ENCODE measurements around the gene ILDR1. TPM values are rescaled to one million over a fixed set of nuclear protein-coding genes. Genes with fewer than 3 reads are reported as not detected.
A peak's percentile ranks its signal among the peaks of the same experiment; 100 is the strongest.

ILDR1 gene
- total RNA-seq, 1 donor from 2014 or later = not detected

DNA sequence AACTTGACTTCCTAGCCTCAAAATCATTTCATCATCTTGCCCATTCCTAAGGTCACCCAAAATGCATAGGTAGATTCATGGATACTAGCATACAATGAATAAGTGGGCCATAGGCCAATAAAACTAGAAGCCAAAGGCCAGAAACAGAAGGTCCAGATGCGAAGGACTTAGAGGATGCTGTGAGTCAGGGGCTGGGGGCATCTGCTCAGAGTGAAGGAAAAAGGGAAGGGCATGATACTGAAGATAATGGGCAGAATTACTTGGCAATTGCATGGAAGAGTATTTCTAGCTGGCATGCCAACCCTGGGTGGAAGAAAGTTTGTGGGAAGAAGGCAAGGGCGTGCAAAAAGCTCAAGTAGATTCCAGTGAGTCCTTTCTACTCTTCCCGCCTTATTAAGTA is 27.5 kb downstream of the ILDR1 start:
- no peaks in the 10 kb centered on the region for H3K27me3 Mint-ChIP-seq (ENCODE audit: low read depth)
- H3K4me1 Mint-ChIP-seq = no peaks in the 10 kb centered on the region
- TF ChIP-seq CTCF (conservative IDR thresholded peaks at IDR 0.05) = no peak
- no peaks in the 10 kb centered on the region for H3K36me3 Mint-ChIP-seq (ENCODE audit: low read depth)
- no peak for DNase-seq (ENCODE audit: low read depth, low spot score)
- no peak overlapping the region for H3K27ac Mint-ChIP-seq (ENCODE audit: unreplicated experiment)
- no peak overlapping the region for H3K4me3 Mint-ChIP-seq
- no peaks in the 10 kb centered on the region for H3K9me3 Mint-ChIP-seq

DNA sequence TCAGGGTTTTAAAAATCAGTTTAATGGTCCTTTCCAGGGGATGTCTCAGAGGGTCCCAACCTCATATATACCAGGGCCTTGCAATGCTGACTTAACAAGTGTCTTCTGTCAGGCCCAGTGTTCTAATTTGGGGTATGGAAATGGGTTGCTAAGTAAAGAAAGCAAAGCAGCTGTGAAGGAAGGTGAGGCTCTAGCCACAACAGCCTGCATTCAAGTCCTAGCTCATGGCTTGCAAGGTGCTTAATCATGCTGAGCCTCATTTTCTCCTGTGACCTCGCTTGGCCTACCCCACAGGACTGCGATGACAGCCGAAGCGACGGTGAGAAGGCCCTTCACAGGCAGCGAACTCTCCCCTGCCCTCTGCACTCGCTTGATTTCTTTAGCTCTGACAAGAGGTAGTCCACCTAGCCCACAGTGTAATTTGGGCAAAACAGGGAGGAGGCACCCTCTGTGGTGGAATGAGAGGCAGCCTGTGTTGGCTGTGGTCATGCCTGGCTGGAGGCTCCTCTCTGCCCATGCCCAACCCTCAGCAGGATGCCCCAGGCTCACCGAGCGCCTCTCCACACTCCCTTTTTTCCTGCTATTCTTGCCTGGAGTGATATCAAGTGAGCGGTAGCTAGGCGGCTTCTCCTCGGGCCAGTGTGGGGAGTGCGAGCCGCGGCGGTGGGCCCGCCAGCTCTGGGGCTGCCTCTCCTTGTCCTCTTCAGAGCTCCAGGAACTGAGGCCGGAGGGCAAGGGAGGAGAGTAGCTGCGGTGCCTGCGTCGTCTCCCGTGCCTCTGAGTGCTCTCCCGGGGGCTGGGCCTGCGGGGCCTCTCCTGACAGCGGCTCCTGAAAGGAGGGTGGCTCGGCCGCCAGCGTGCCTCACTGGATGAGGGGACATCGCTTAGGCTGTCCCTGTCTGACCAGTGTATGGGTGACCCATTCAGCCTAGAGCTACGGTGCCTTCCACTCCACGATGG is 29.2 kb downstream of the ILDR1 start:
- no peaks in the 10 kb centered on the region for H3K27me3 Mint-ChIP-seq (ENCODE audit: low read depth)
- DNase-seq (ENCODE audit: low read depth, low spot score) = no peak
- H3K36me3 Mint-ChIP-seq (ENCODE audit: low read depth) = no peaks in the 10 kb centered on the region
- no peak overlapping the region for H3K4me3 Mint-ChIP-seq
- H3K4me1 Mint-ChIP-seq = no peaks in the 10 kb centered on the region
- TF ChIP-seq CTCF (conservative IDR thresholded peaks at IDR 0.05) = no peak
- H3K27ac Mint-ChIP-seq (ENCODE audit: unreplicated experiment) = peak overlapping the region; percentile 52
- H3K9me3 Mint-ChIP-seq = no peaks in the 10 kb centered on the region

DNA sequence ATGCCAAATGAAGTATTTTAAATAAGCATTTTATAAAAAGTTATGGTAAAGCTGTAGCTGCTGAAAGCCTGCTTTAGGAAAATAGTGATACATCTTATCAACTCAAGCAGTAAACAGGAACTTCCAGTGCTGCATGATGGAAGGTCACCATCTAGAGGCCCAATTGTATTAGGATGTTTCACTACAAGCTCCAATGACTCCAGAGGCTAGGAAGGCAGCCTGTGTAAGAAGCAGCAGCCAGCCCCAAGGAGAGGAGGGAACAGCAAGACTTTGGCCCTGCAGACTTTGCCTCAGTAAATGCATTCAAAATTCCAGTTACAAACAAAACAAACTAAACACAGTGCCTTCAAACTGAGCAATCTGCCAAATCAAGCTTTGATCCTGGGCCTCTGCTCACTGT is 32.1 kb downstream of the ILDR1 start:
- H3K27me3 Mint-ChIP-seq (ENCODE audit: low read depth) = no peaks in the 10 kb centered on the region
- H3K4me1 Mint-ChIP-seq = no peaks in the 10 kb centered on the region
- no peaks in the 10 kb centered on the region for H3K9me3 Mint-ChIP-seq
- no peak for DNase-seq (ENCODE audit: low read depth, low spot score)
- no peaks in the 10 kb centered on the region for H3K36me3 Mint-ChIP-seq (ENCODE audit: low read depth)
- no peak overlapping the region for H3K4me3 Mint-ChIP-seq
- H3K27ac Mint-ChIP-seq (ENCODE audit: unreplicated experiment) = no peak overlapping the region
- no peak for TF ChIP-seq CTCF (conservative IDR thresholded peaks at IDR 0.05)

DNA sequence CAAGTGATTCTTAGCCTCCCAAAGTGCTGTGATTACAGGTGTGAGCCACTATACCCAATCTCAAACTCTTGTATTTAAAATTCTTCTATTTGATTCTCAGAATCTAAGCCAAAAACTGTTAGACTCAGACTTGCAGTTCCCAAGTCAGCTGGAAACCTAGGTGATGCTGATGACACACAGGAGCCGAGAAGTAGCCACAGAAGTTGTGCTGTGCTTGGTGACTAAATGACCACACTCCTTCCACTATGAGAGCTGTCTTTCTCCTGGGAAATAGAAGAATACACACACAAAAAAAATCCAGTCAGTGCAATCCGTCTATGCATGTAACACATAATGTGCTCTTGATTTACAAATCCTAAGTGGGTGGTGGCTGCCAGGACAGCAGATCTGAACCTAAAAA is 33.9 kb downstream of the ILDR1 start:
- Mint-ChIP-seq H3K27me3 (ENCODE audit: low read depth) (no peaks in the 10 kb centered on the region), H3K27ac (ENCODE audit: unreplicated experiment) (no peak overlapping the region), H3K4me1 (no peaks in the 10 kb centered on the region), H3K9me3 (peaks cover 6% of the 10 kb centered on the region), H3K36me3 (ENCODE audit: low read depth) (peaks cover 8% of the 10 kb centered on the region), H3K4me3 (no peak overlapping the region)
- no peak for DNase-seq (ENCODE audit: low read depth, low spot score)
- no peak for TF ChIP-seq CTCF (conservative IDR thresholded peaks at IDR 0.05)

DNA sequence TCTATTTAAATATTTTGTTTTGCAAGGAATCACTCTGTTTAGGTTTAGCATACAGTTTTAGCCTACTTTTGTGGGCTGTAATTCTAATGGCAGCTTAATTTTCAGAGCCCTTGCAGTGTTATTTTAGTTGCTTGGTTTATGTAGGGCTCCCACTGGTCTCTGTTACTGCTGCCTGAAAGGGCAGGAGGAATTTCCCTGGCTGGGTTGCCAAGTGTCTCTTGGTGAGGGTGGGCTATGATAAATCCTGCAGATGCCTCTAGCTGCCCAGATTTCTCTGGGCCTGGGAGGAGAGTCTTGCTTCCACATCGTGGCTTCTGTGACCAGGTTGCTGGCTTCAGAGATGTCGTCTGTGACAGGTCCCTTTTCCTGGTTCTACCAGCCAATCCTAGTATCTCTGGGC is 36.2 kb downstream of the ILDR1 start:
- no peaks in the 10 kb centered on the region for H3K4me1 Mint-ChIP-seq
- peaks cover 6% of the 10 kb centered on the region for H3K9me3 Mint-ChIP-seq
- H3K27me3 Mint-ChIP-seq (ENCODE audit: low read depth) = no peaks in the 10 kb centered on the region
- TF ChIP-seq CTCF (conservative IDR thresholded peaks at IDR 0.05) = no peak
- H3K36me3 Mint-ChIP-seq (ENCODE audit: low read depth) = peaks cover 8% of the 10 kb centered on the region
- no peak for DNase-seq (ENCODE audit: low read depth, low spot score)
- H3K4me3 Mint-ChIP-seq = no peak overlapping the region
- no peak overlapping the region for H3K27ac Mint-ChIP-seq (ENCODE audit: unreplicated experiment)

All from neural crest cell (in vitro differentiated cells).